Activated effector memory CD4-positive, alpha-beta T cell treated with anti-CD3 and anti-CD28 coated beads, Interleukin-2, amount 50 U/mL, for 16 hours (primary cell): Measurements from ENCODE around the gene DPH1.

Source experiments
- DNase-seq: peaks from one replicate; pipeline ENCODE4 v3.0.0-alpha.2; 2020

DPH1 gene

DNA sequence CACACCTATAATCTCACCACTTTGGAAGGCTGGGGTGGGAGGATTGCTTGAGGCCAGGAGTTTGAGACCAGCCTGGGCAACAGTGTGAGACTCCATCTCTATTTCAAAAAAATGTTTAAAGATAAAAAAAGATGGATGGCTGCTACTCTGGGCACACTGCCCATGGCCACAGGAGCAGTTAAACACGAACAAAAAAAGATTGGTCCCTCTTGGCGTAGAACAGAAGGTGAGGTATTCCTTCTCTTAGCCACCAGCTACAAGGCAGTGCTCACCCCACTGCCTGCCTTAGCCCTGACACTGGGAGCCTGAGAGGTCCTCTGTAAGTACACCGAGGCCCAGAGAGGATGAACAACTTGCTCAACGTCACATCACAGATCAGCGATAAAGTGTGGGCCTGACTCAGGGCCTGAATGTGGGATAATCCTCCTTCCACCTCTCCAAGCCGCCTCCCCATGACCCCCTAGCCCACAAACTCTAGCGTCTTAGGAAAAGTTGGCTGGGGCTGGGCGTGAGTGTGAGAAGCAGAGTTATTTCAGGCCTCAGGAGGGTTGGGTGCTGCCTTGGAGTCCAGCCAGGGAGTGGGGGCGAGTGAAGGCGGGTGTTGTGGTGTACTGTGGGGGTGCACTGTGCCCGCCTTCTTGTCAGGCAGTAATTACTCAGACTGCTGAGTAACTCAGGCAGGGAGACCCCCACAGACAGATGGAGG, 2.3 kb upstream of the DPH1 start:
- DNase-seq, result no peak

DNA sequence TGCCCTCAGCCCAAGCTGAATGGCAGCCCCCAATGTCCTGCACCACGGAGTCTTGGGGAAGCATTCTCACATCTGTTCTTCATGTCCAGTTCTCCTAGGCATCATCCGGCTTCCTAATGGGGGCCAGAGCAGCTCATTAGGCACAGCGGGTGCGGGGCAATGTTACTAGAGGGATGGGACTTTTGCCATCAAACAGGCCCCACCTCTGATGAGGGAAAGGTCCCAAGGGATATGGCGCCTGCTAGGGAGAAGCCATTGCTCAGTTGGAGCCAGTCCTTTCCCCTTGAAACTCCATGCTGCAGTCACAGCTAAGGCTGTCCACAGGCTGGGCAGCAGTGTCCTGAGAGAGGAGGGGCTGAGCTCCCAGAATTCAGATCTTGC, 1.7 kb upstream of the DPH1 start:
- DNase-seq, result no peak

DNA sequence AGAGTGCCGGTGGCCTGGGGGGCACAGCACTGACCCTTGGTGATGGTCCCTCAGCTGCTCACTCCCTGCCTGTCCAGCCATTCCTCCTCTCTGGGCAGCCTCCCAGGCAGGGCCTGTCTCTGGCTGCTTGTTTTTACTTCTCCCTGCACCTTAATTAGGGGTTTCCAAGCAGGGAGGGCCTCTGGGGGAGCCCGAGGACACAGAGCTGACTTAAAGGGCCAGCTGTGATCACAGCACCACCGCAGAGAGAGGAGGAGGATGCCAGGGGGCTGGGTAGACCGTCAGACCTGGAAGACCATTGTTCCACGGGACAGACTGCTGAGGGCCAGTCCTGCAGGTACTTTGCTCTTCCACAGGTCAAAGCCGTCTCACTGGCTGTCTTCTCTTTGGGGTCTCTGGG, 1.2 kb upstream of the DPH1 start:
- DNase-seq, result no peak

DNA sequence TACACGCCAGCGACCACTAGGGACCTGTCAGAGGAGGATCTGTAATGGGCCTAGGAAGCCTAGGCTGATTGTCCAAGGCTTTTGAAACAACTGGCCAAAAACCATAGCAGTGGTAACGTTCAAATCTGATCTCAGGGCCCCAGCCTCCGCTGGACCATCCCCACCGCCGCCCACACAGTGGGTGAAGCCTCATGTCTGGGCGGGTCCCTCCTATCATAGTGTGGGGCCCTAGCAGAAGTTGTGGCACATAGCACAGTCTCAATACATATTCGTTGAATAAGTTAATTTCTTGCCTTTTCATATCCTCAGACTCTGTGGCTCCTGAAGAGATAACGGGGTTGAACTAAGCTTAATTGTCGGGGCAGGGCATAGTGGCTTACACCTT, 818 bp downstream of the DPH1 start:
- peak; percentile 80 for DNase-seq

DNA sequence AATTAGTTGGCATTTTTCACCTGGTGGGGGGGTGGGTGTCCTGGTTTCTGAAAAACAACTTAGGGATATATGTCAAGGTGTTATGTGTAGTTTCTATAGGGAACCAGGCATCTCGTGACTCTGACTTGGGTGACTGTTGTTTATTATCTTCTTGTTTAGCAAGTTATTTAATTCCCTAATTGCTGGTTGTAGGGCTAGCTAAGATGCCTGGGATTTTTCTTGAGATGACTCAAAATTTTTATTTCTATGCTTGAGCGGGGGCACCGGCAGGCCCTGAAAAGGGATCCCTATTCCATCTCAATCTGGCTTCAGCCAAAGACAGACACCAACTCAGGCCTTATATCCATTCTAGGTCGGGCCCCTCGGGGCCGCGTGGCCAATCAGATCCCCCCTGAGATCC, 3.2 kb downstream of the DPH1 start:
- DNase-seq, result no peak

DNA sequence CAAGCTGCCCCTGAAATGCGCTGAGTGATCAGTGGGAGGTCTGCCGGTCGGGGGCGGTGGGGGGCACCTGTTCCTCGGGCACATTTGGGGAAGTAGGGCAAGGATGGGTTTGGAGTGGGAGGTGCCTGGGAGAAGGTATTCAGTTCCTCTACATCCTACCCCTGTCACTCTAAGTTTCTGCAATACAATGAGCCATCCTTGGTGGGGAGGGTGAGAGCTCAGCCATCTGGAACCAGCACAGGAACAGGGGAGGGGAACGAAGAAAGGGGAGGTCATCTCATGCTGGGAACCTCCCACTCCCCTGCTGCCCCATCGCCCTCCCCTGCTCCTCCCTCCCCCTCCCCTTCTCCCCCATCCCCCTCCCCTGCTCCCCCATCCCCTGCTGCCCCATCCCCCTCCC, 4.2 kb downstream of the DPH1 start:
- no peak for DNase-seq

GRCh38 chr17:2034806-2035540, 5.0 kb downstream of the DPH1 start:
- DNase-seq, result no peak

- DNase-seq, result no peak
Measured at GRCh38 chr17:2035541-2036488, 5.9 kb downstream of the DPH1 start.

GRCh38 chr17:2037155-2037554, 7.2 kb downstream of the DPH1 start:
- DNase-seq, result no peak

DNA sequence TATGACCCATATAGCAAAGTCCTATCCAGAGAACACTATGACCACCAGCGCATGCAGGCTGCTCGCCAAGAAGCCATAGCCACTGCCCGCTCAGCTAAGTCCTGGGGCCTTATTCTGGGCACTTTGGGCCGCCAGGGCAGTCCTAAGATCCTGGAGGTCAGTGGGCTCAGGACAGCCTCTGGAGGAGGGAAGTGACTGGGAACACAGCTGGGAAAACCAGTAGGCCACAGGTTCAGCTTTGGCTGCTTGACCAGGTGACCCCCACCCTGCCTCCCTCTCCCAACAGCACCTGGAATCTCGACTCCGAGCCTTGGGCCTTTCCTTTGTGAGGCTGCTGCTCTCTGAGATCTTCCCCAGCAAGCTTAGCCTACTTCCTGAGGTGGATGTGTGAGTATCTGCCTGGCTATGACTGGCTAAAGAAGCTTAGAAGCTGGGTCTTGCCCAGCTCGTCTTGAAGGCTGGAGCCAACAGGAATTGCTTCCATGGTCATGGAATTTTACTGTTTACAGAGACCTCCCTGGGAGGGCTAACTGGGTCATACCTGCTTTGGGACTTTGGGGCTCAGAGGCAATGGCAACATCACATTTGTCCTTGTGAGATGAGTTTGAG, 10.4 kb downstream of the DPH1 start:
- no peak for DNase-seq

GRCh38 chr17:2040942-2041560, 11.1 kb downstream of the DPH1 start:
- no peak for DNase-seq

GRCh38 chr17:2041561-2042389, 11.8 kb downstream of the DPH1 start, which contains the start of gene OVCA2:
Gene OVCA2 (plus strand): TSS chr17:2042022. CDS start chr17:2042048, 26 bp downstream.
- peak; percentile 99 for DNase-seq

DNA sequence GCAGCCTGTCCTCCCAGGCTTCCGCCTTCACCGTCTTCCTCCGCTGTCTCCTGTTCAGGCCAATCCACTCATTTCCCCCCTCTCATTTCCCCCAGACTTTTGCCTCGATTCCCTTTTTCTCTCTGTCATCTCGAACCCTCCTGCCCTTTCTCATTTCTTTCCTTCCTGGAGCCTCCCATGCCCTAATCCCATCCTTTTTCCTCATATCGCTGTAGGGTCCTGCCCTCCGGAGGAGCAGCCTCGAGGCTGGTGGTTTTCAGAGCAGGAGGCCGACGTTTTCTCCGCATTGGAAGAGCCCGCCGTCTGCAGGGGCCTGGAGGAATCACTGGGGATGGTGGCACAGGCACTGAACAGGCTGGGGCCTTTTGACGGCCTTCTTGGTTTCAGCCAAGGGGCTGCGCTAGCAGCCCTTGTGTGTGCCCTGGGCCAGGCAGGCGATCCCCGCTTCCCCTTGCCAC, 12.5 kb downstream of the DPH1 start:
- no peak for DNase-seq

DNA sequence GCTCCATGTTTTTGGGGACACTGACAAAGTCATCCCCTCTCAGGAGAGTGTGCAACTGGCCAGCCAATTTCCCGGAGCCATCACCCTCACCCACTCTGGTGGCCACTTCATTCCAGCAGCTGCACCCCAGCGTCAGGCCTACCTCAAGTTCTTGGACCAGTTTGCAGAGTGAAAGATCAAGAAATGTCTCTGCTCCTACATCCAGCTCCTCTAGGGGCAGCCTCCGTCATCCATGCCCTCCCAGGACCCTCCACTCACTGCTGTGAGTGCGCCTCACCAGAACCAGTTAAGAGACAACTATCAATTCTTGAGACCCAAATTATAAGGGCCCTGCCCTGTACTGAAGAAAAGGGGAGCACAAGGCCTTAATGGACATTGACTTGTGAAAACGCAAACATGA, 13.0 kb downstream of the DPH1 start:
- DNase-seq, result no peak

DNA sequence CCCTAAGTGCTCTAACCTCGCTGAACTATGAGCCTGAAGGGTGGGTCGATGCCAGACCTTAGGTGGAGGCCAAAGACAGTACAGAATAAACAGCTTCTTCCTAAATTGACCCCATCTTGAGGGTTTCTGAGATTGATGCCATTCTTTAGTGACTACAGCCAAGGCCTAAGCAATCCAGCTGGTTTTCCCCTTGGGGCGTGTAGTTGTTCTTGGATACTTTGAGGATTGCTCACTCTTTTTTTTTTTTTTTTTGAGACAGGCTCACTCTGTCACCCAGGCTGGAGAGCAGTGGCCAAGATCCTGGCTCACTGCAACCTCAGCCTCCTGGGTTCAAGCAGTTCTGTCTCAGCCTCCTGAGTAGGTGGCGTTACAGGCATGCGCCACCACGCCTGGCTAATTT, 13.8 kb downstream of the DPH1 start:
- DNase-seq, result no peak

DNA sequence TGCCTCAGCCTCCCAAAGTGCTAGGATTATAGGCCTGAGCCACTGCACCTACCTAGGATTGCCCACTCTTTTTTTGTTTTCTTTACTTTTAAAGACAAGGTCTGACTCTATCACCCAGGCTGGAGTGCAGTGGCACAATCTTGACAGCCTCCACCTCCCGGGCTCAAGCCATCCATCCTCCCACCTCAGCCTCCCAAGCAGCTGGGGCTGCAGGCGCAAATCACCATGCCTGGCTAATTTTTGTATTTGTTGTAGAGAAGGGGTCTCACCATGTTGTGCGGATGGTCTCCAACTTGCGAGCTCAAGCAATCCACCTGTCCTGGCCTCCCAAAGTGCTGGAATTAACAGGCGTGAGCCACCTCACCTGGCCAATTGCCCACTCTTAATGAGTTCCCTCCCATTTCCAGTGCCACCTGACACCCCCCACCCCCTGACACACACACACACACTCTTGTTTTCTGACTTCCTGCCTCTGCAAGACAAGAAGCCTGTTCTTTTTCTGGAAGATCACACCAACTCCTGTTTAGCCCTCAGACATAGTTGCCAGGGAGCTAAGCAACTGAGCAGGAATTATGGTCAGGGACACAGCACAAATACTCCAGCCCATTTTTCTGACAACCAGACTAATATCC, 14.4 kb downstream of the DPH1 start:
- no peak for DNase-seq

- no peak for DNase-seq
Measured at GRCh38 chr17:2047590-2047989, 17.6 kb downstream of the DPH1 start.

DNA sequence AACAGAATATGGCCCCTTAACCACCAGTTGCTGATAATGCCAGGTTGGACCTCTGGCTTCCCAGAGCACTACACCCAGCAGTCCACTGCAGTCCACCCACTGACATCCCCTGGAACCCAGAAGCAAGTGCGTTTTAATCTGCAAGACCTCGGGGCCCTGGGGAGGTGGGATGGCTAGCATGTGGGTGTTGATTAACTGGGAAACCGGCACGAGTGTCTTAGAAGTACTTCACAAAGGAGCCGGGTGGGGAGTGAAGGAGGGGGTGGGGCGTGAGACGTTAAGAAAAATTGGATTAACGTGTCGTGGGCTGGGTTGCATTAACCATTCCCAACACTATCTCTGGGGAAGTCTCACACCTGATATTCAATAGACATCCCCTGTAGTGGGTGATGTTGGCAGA, 18.9 kb downstream of the DPH1 start:
- DNase-seq, result no peak

DNA sequence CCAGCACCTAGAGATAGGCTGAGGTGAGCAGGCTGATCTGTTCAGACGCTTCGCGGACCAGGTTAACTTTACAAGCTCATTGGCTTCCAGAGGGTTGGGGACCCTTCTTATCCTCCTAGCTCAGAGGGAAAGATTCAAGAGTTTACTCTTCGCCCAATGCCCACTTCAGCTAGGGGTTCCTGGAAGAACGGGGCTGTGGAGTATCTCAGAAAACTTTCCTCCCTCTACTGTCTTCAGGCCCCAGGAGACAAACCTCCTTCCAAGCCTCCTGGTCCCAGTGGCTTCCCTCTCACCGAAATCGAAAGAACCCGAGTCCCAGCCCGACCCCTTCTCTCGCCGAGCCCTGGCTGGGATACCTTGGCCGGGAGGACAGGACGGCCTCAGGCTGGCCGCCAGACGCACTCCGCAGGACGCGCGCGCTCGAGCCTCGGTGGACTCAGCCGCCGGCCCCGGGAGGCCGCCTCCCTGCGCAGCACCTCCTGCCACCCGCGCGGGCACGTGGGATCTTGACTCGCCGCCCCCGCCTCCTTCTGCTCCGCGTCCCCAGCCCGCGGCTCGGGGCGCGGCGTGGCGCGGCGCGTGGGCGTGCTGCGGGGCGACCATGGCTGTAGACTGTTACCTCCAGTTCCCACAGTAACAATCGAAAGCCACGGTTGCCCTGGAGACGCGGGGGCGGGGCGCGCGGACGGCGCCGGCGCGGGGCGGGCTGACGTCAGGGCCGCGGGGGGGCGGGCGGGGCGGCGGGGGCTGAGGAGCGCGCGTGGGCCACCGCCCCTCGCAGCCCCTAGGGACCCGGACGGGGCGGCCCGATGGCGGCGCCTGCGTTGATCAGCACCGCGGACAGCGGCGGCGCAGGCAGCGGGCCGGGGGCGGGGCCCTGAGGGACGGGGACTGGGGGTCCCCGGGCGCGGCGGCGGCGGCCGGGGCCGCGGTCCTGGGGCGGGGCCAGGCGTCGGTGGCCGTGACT, 19.7 kb downstream of the DPH1 start:
- peak; percentile 97 for DNase-seq
